Epithelial cell of proximal tubule (primary cell): ENCODE measurements around the gene GOLGA1. TPM values are rescaled to one million over a fixed set of nuclear protein-coding genes. Genes with fewer than 3 reads are reported as not detected.

Experiments used
- DNase-seq: peaks from one replicate; pipeline ENCODE4 v3.0.0-alpha.2; 2011; ENCODE audit warnings: low read depth
- H3K4me3 ChIP-seq: 2 replicates; pipeline ENCODE4 v1.5.1; 2011; ENCODE audit warnings: low read depth, mild to moderate bottlenecking, low read length
- CTCF ChIP-seq: conservative IDR thresholded peaks from 2 replicates; pipeline ENCODE4 v1.5.1; 2012; ENCODE audit warnings: low read depth, mild to moderate bottlenecking, low read length
- total RNA-seq: library from RNA; depleted of rRNA; stranded (reverse); fragments of >200 nt; gene quantifications from 2 replicates; pipeline ENCODE4 v1.2.3, GENCODE V29; 2015

The GOLGA1 gene
- total RNA-seq, 1 donor from 2014 or later, result 26.0 TPM

DNA sequence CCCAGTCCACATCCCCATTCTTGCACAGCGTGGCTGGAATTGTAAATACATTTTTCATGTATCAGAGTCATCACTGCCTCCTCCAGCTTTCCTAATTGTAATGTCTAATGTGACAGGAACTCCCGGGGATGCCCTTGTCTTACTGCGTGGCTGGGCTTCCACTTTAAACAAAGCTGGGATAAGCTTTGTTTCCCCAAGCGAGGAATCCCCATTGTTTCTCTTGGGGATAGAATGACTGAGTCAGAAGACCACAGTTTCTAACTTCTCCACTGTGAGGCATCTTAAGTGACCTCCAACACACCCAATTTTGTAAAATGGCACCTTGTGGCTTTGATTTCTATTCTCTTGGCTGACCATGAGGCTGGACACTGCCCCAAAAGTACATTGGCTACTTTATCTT is 56.5 kb downstream of the GOLGA1 start:
- no peak overlapping the region for H3K4me3 ChIP-seq
- no peak for TF ChIP-seq CTCF
- DNase-seq, result no peak

- no peak for DNase-seq
- no peak for TF ChIP-seq CTCF
These were observed 58.7 kb downstream of the GOLGA1 start for GRCh38 chr9:124882231-124882630.

GRCh38 chr9:124881138-124881743 is 59.6 kb downstream of the GOLGA1 start:
- no peak for TF ChIP-seq CTCF
- no peak overlapping the region for H3K4me3 ChIP-seq
- DNase-seq, result no peak

More at GRCh38 chr9:124882231-124882630, 58.7 kb downstream of the GOLGA1 start:
- H3K4me3 ChIP-seq, result no peak overlapping the region

- no peak for TF ChIP-seq CTCF
- DNase-seq, result no peak
These were observed 60.4 kb downstream of the GOLGA1 start for GRCh38 chr9:124880501-124880900.

DNA sequence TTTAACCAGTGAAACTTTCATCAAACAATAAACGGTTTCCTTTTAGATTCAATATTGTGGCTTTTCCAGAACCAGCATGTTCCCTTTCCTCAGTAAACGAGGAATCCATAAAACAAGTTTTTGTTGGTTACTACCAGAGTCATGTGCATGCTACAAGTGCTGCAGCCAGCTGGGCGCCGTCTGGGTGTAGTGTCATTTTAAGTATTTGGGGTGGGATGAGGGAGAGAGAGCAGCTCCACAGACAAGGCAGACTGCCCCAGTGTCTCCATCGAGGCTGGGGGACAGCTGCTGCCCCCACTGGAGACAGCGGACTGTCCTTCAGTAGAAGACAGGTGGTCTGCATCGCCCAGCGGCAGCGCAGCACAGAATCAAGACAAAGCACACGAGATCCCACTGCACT is 61.7 kb downstream of the GOLGA1 start:
- DNase-seq, result no peak
- no peak for TF ChIP-seq CTCF
- no peak overlapping the region for H3K4me3 ChIP-seq

More at GRCh38 chr9:124880501-124880900, 60.4 kb downstream of the GOLGA1 start:
- H3K4me3 ChIP-seq, result no peak overlapping the region

DNA sequence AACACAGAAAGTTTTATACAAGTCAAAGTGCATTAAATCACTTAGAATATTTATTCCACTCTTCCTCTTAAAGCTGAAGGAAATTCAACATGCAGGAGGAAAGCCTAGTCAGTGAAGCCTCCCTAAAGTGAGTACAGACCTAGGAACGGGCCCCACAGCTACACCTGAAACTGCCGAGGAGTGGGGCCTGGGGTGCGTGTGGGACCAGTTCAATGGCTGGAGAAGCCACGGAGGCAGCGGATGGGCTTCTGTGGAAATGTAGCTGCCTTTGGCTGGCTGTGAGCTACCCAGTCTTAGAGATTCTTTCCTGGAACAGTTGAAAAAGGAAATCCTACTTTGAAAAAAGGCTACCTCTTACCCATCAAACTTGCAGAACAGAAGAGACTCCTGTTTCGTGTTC is 62.4 kb downstream of the GOLGA1 start:
- H3K4me3 ChIP-seq, result no peak overlapping the region
- no peak for DNase-seq
- TF ChIP-seq CTCF, result no peak

DNA sequence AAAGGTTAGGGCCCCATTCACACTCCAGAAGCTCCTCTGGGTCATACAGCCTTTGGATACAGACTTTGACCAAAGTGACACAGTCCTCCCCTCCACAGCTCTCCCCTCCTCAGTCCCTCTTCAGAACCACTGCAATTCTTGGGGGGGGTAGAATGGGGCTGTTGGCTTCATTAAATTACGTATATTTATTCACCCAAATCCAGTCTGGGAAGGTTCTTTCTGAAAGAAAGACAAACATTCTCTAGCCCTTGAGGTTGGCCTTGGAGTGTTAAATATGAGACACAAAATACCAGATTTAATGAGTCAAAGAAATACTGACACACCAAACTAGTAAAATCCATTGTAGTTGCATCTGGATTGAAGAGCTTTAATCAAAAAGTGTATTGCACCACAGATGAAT is 62.9 kb downstream of the GOLGA1 start:
- H3K4me3 ChIP-seq, result no peak overlapping the region
- TF ChIP-seq CTCF, result no peak
- DNase-seq, result no peak
